ENCODE data around the gene TMEM9.

- TF ChIP-seq EZH2 (IDR thresholded peaks at IDR 0.05) (no peak), POLR2AphosphoS5 (IDR thresholded peaks at IDR 0.05; ENCODE audit: borderline replicate concordance, low read depth, low read length) (no peak)
These were observed 24.4 kb upstream of the TMEM9 start for GRCh38 chr1:201178718-201179117.

Measured in SK-N-MC (cell line).